Measurements from ENCODE around the gene ALDH4A1.
A peak's percentile ranks its signal among the peaks of the same experiment; 100 is the strongest.

The ALDH4A1 gene, protein sequence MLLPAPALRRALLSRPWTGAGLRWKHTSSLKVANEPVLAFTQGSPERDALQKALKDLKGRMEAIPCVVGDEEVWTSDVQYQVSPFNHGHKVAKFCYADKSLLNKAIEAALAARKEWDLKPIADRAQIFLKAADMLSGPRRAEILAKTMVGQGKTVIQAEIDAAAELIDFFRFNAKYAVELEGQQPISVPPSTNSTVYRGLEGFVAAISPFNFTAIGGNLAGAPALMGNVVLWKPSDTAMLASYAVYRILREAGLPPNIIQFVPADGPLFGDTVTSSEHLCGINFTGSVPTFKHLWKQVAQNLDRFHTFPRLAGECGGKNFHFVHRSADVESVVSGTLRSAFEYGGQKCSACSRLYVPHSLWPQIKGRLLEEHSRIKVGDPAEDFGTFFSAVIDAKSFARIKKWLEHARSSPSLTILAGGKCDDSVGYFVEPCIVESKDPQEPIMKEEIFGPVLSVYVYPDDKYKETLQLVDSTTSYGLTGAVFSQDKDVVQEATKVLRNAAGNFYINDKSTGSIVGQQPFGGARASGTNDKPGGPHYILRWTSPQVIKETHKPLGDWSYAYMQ

DNA sequence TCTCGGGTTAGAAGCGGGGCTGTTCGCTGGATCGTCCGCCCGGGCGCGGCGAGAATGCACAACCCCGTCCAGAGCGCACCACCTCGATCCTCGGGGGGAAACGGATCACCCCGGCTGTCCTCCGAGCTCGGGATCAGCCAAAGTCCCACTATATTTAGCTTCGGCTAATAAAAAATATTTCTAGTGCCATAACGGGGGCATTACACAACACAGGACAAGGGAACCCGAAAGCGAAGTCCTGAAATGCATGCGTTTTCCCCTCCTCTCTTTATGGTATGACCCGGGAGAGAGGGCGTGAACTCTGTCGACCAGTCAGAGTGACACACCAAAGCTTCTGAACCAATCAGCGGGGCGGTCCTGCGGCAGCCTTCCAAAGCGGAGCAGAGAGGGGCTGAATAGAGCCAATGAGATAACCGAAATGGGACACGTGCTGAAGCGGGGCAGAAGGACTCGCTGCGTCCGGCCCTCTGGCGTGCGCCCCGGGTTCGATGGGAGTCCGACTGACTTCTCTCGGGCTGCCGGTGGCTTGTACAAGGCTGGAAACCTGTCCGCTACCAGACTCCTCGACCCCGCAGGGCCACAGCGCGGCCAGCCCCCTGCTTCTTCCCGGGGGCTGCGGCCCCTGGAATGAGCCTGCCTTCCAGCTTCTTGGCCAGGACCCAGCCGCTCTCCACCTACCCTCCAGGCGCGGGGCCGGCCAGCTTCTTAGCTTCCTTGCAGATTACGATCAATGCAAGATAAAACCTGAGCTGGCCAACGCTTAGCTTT, at the start of gene ALDH4A1:
TSS of gene ALDH4A1 (minus strand) at position 33 of the 768 bp plus-strand sequence. CDS start at position 1, 32 bp downstream.
- peak; percentile 89 to 91 for DNase-seq (ENCODE audit: low read depth in 2 of 2)

DNA sequence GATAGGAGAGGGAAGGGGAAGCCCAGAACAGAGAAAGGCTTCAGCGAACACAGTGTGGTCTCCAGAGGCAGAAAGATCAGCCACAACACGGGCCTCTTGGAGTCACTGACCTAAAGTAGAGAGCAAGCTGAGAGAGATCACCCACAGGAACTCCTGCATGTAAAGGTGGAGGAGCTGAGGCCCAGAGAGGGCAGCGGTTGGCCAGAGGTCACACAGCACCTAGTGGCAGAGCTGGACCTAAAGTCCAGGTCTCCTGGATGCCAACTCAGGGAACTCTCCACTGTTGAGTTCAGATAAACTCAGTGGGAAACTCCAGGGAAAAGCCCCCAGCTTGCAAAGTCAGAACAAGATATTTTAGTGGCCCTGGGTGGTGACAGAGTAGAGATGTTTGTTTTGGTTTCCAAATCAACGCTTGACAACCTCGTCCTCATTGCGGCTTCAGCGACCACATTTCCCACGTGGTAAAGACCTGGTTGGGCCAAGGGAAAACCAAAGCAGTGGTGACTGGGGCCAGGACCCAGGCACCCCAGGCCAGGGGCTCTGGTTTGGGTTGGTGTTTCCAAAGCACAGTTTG, 49.5 kb upstream of the ALDH4A1 start:
- DNase-seq (ENCODE audit: low read depth in 2 of 2) = peak; percentile 75 to 78

DNA sequence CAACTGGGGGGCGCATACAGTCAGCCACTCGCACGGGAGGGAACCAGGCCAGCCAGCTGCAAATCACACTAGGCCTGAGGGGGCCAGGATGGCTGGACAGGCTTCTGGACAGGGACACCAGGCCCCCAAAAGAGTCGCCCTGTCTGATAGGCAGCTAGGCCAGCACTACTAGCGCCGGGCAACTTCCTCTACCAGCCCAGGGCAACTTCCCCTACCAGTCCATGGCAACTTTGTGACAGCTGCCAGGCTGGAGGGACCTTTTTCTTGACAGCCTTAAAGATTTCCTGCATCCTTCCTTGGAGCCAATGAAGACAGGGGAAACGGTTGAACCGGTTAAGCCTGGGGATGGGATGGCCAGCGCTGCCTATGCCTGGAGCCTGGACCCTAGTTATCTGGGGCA, 49.1 kb upstream of the ALDH4A1 start:
- DNase-seq (ENCODE audit: low read depth in 2 of 2) = no peak

DNA sequence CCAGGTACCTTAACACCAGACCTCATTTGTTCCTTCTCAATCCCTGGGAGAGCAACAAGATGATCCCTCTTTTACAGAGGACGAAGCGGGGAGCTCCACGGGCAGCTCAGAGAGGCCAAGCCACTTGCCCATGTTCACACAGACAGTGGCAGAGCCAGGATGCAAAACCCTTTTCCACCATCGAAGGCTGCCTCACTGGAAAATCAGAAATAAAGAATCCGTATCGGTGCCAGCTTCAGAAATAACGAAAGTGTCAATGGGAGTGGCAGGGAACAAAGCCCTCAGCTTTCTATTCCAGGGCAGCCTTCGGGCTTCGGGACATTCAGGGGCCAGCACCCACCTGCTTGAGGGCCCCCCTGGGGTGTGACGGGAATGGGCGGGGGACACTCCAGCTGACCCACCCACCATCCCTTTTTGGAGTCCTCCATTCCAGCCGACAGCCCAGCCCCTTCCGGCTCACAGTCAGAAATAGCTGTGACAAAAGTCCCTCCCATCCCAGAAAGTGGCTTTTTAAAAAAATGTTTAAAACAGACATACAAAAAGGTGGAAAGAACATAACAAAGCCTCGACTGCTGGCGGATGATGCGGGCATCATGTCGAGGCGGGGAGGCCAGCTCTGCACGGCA, 48.2 kb upstream of the ALDH4A1 start:
- no peak for DNase-seq (ENCODE audit: low read depth in 2 of 2)

DNA sequence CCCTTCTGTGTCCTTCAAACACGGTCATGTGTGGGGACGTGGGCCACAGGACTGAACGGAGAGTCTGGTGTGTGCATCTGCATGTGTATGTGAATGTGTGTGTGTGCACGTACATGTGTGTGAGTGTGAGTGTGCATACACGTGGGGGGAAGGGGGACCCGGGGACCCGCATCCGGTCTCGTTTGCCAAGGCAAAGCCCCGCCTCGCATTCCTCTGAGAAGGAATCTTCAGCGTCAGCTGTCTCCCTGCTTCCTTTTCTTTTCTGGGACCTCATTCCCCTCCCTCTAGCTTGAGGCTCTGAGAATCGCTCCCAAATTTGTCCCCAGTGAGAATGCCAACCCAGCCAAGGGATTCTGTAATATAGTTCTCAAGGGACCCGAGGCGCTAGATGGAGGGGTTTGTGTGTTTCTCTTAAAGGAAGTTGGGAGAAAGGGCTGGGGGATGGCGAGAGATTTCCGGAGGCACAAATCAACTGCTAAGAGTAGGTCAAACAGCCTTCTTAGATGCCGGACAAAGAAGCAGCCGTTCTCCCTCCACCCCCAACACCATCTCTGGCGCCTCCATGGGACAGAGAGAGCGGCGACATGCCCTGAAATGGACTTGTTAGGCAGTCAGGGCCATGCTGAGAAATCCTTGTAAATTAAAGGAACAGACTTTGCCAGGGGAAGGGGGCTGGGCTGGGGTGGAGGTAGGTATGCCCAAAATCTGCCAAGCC, 47.5 kb upstream of the ALDH4A1 start:
- DNase-seq (ENCODE audit: low read depth in 2 of 2) = no peak

- no peak for DNase-seq (ENCODE audit: low read depth in 2 of 2)
Measured at GRCh38 chr1:18948913-18949685, 46.7 kb upstream of the ALDH4A1 start.

DNA sequence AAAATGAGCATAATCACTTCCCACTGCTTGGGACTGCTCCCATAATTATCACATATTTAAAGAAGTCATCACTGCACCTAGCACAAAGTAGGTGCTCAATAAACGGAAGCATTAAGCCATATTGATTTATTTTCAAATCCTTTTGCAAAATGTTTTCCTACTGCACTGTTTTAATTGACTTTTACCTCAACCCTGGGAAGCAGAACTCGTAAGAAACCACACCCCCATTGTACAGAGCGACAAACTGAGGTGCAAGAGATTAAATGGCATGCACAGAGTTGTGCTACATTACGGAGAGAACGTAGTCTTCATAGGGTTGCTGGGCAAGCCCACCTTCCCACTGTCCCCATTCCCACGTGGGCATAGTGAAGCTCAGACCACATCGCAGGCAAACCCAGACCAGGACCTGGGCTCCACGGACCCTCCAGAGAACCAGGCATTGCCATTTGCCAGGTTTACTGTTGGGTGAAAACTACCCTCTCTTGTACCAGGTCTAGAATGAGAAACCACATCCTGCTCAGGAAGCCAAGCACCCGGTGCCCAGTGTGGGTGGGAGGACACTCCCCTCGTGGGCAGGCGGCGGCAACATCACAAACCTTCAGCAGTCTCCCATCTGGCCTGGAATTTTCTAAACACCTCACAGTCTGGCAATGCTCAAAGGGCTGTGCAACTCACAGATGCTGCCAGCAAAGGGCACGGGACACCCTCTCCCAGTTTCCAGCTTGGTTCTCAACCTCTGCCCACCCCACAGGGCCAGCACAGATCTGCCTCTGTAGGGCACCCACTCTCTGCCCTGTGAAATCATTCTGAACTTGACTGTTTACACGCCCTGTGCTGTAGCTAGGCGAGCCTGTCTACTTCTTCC, 45.9 kb upstream of the ALDH4A1 start:
- DNase-seq (ENCODE audit: low read depth in 2 of 2) = peak in 1 of 2 donors; percentile 33

- DNase-seq (ENCODE audit: low read depth in 2 of 2) = no peak
Measured at GRCh38 chr1:18947570-18947969, 45.2 kb upstream of the ALDH4A1 start.

GRCh38 chr1:18946550-18947381, 44.4 kb upstream of the ALDH4A1 start:
- no peak for DNase-seq (ENCODE audit: low read depth in 2 of 2)

- no peak for DNase-seq (ENCODE audit: low read depth in 2 of 2)
Measured at GRCh38 chr1:18945401-18945849, 43.1 kb upstream of the ALDH4A1 start.

- DNase-seq (ENCODE audit: low read depth in 2 of 2) = no peak
Measured at GRCh38 chr1:18944810-18945209, 42.5 kb upstream of the ALDH4A1 start.

- DNase-seq (ENCODE audit: low read depth in 2 of 2) = no peak
Measured at GRCh38 chr1:18943914-18944572, 41.7 kb upstream of the ALDH4A1 start.

- DNase-seq (ENCODE audit: low read depth in 2 of 2) = no peak
Measured at GRCh38 chr1:18943162-18943561, 40.8 kb upstream of the ALDH4A1 start.

DNA sequence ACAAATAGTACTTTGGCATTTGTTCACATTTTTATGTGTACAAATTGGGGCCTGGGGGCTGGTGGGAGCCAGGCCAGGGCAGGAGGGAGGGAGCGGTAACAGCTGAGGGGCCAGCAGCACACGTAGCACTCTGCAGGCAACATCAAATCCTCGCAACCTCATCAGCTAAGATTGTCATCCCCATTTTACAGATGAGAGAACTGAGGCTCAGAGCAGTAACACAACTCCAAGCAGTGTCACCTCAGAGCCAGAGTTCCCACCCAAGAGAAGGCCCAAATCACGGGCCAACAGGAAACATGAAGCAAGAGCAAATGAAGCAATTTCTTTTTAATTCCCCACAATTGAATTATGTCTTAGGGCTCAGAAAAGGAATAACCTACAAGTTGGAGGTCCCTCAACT, 40.0 kb upstream of the ALDH4A1 start:
- no peak for DNase-seq (ENCODE audit: low read depth in 2 of 2)

DNA sequence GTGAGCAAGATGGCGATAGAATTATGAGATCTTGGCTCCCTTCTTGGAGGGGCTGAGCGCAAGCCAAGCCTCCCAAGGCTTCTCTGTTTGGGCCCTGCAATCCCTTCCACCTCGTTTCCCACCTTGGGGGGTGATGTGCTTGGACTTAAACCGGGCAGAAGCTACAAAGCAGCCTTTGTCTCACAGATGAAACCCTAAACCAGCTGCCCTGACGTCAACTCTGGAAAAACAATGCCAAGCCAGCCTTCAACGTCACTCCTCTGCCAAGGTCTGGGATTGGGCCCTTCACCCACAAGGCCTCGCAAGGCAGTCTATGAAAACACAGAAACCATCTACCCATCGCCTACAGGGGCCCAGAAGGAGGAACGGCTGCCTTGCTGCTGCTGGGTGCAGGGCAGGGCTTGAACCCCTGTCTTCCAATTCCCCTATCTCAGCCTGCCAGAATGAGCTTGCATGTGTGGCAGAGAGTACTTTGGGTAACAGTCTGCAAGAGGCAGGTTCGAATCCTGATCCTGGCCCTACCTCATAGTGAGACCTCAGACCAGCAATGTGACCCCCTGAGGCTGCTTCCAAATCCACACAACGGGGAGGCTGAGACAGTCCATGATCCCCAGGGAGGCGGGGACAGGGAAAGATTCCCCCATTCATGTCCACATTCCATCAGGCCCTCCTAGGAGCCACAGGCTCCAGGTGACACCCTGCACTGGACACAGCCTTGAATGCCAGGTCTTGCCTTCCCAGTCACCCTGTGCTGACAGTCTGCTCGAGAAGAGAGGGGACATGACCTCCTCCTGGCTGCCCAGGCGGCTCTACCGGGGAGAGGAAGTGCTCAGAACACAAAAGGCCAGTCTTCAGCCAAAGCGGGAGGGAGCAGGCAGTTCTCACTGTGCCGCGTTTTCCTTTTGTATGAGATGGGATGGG, 39.1 kb upstream of the ALDH4A1 start:
- no peak for DNase-seq (ENCODE audit: low read depth in 2 of 2)

GRCh38 chr1:18940303-18941020, 38.1 kb upstream of the ALDH4A1 start:
- DNase-seq (ENCODE audit: low read depth in 2 of 2) = no peak
